Motor neuron (in vitro differentiated cells): ENCODE measurements around the gene UPF2. TPM values are rescaled to one million over a fixed set of nuclear protein-coding genes. Genes with fewer than 3 reads are reported as not detected.

Experiments
- ATAC-seq, 8 experiments: fragments of 200-7000 bp; cut with Tn5 transposase; replicated peaks in 6 of 8; 2 replicates each; pipeline ENCODE4 v1.8.0; 2021; ENCODE audit warnings: mild to moderate bottlenecking in 8 of 8, moderate library complexity in 8 of 8
- H3K27ac ChIP-seq, 2 donors: fragments of 250-450 bp; sonication (Bioruptor Pico); 2 replicates each; pipeline ENCODE4 v1.9.0; 2021; ENCODE audit warnings: antibody characterized with exemption in 2 of 2, mild to moderate bottlenecking in 2 of 2, moderate library complexity in 1 of 2
- H3K4me1 ChIP-seq, 2 donors: fragments of 250-450 bp; sonication (Bioruptor Pico); replicated peaks in 1 of 2; 2 replicates each; pipeline ENCODE4 v1.6.1; 2021; ENCODE audit warnings: antibody characterized with exemption in 2 of 2, mild to moderate bottlenecking in 2 of 2, moderate library complexity in 1 of 2
- H3K4me3 ChIP-seq, 5 donors: fragments of 250-450 bp; sonication (Bioruptor Pico); 2 replicates each; pipeline ENCODE4 v1.9.0; 2021; ENCODE audit warnings: antibody characterized with exemption in 5 of 5, mild to moderate bottlenecking in 5 of 5, moderate library complexity in 4 of 5
- WGBS, 10 experiments: fragments of 450-650 bp; shearing (Covaris generic); methylation state at CpG; one replicate each; pipeline ENCODE4 v1.0.0; 2022; 5-methylcytosine and 5-hydroxymethylcytosine counted together
- in situ Hi-C, 9 experiments: fragments of 400-800 bp; cut with MboI; loops; one replicate each; pipeline ENCODE4 v1.15.0; 2021; ENCODE audit warnings: low sequenced_read_pairs in 9 of 9, low pct_unique_long_range_greater_than_20kb in 2 of 9; ENCODE audit not compliant: unreplicated experiment in 9 of 9
- total RNA-seq, 8 experiments: library from RNA; unstranded; fragments of 300-600 nt; gene quantifications; 2 replicates each; pipeline versions ENCODE4 v1.2.3 to v1.2.4, GENCODE V29; 2022

UPF2 gene
- total RNA-seq, 8 experiments from 2014 or later = 14.9 to 38.0 (median 20.5) TPM

DNA sequence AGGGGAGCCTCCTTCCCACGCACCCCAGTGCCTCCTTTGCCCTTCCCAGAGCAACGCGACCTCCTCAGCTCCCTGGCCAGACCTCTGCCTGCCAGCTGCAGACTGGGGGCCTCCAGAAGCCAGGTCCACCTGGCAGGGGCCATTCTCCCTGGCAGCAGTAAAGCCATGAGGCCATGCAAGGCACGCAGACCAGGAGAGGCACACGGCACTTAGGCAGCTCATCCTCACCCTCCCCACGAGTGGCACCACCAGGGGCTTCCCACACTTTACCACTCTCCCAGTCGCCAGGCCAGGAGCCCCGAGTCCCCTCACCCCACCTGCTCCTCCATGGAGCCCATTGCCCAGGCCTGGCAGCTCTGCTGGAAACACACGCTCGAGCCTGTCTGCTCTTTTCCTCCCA lies 134.1 kb downstream of the UPF2 start:
- in situ Hi-C loops = no loop called here
- H3K4me3 ChIP-seq = no peak overlapping the region
- no peak for ATAC-seq
- WGBS, 10 experiments = 0 to 100% (median 80%) methylated on average over 1 to 2 of the region's 10 CpGs; no CpG with 5 or more reads in 5 of the 10 experiments
- peaks cover 8% of the 10 kb centered on the region in 2 donors for H3K4me1 ChIP-seq
- H3K27ac ChIP-seq = no peak overlapping the region

DNA sequence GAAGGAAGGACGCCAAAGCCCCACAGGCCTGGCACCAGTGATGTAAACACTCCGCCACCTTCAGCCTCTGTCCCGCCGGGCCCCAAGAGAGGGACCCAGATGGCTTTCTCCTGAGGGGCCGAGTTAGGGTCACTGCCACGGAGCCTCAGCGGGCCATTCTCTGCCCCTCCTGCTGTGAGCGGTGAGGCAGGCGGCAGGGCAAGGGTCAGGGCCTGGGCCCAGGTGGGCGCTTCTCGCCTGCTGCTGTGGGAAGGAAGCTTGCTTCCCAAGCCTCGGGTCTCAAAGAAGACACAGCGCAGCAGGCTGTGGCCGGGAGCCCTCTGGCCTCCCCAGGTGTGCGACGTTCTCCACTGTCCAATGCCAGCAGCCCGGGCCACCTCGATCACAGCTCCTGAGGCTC lies 134.7 kb downstream of the UPF2 start:
- in situ Hi-C loops = no loop called here
- WGBS, 10 experiments = 80 to 100% (median 88%) methylated on average over 1 to 8 of the region's 18 CpGs; no CpG with 5 or more reads in 5 of the 10 experiments

DNA sequence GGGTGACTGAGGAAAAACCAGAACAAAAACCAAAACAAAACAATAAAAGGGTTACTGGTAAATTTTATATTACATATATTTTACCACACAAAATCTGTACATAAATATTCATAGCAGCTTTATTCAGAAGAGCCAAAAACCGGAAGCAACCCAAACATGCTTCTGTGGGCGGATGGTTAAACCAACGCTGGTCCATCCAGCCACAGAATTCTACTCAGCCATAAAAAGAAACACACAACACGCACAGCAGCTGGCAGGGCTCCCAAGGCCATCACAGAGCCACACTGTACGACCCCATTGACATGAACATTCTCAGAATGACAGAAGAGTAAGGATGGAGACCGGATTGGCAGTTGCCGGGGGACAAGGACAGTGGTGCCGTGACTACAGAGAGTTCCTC lies 135.9 kb downstream of the UPF2 start:
- peak in 1 of 8 experiments; percentile 24 for ATAC-seq
- in situ Hi-C loops = no loop called here
- 20 to 96% (median 83%) methylated on average over 1 to 6 of the region's 8 CpGs; no CpG with 5 or more reads in 4 of the 10 experiments for WGBS, 10 experiments
- Histone ChIP-seq H3K27ac (no peak overlapping the region), H3K4me3 (no peak overlapping the region), H3K4me1 (peaks cover 0 to 3% of the 10 kb centered on the region in 2 donors)

More for the DNA sequence above, 134.7 kb downstream of the UPF2 start:
- no peak overlapping the region for H3K4me3 ChIP-seq
- H3K4me1 ChIP-seq = peaks cover 2 to 4% of the 10 kb centered on the region in 2 donors
- no peak for ATAC-seq
- H3K27ac ChIP-seq = peak overlapping the region in 1 of 2 donors; percentile 13

DNA sequence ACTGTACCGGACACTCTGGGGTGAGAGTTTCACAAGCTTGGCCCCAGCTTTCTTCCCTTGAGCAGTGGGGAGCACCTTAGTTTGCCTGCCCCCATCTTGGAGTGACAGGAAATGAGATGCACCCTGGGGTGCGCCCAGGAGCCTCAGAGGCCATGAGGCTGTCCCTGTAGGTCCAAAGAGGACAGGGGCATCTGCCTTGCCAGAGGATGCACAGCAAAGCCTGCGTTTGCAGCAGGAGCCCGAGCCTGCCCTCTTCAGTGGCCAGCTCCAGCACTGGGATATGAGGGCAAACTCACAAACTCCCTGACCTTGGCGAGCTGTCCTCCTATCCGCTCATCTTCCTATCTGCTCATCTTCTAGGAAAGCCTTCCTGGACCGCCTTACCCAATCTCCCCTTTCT lies 140.0 kb downstream of the UPF2 start:
- Histone ChIP-seq H3K4me1 (peaks cover 0 to 8% of the 10 kb centered on the region in 2 donors), H3K4me3 (no peak overlapping the region), H3K27ac (no peak overlapping the region)
- ATAC-seq = no peak
- 83 to 100% (median 92%) methylated on average over 1 to 4 of the region's 7 CpGs; no CpG with 5 or more reads in 5 of the 10 experiments for WGBS, 10 experiments
- in situ Hi-C loops = no loop called here

DNA sequence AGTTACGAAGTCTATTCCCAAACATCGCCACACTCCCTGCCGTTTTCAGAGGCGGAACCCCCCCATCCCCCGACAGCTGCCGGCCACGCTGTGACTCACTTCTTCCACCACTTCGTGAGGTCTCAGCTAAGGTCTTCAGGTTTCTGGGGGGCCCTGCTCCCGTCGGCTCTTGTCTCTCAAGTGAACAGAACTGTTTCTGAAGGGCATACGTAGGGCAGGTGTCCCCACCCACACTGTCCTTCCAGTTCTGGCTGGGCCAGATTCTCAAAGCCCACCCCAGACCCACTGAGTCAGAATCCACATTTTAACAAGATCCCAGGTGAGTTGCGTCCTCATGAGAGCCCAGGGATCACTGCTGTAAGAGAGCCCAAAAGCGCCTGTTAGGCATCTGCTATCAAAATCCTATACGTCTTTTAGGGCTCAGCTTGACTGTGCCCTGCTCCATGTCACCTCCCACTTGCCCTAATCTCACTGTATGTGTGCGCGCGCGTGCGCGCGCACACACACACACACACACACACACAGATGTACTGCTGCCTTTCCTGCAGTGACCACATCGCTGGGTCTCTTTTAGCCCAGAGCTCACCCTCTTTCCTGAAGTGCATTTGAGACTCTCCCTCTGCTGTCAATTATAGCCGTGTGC lies 140.7 kb downstream of the UPF2 start:
- peaks cover 0 to 8% of the 10 kb centered on the region in 2 donors for H3K4me1 ChIP-seq
- ATAC-seq = peak in 5 of 8 experiments; percentile 60 to 89 (median 75)
- H3K27ac ChIP-seq = no peak overlapping the region
- in situ Hi-C loops = no loop called here
- WGBS, 10 experiments = 33 to 84% (median 74%) methylated on average over 1 to 13 of the region's 23 CpGs; no CpG with 5 or more reads in 2 of the 10 experiments
- H3K4me3 ChIP-seq = no peak overlapping the region

DNA sequence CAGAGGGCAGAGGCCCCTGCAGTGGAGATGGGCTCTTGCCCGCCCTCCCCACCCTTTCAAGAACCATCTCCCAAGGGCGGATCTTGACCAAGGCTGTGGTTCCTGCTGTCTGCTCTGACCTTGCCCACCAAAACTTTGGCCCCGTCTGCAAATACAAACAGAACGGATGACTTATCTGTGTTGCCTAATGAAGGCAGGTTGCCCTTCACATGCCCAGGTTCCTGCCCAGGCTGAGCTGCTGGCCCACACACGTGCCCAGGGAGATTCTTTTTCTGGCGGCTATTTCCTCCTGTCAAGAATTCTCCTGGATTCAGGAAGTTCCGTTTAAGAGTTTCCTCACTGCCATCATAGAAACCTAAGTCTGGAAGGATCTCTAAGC lies 141.2 kb downstream of the UPF2 start:
- Histone ChIP-seq H3K27ac (no peak overlapping the region), H3K4me1 (peaks cover 0 to 8% of the 10 kb centered on the region in 2 donors), H3K4me3 (no peak overlapping the region)
- 59 to 100% (median 88%) methylated on average over 1 to 5 of the region's 7 CpGs; no CpG with 5 or more reads in 6 of the 10 experiments for WGBS, 10 experiments
- in situ Hi-C loops = no loop called here
- no peak for ATAC-seq

DNA sequence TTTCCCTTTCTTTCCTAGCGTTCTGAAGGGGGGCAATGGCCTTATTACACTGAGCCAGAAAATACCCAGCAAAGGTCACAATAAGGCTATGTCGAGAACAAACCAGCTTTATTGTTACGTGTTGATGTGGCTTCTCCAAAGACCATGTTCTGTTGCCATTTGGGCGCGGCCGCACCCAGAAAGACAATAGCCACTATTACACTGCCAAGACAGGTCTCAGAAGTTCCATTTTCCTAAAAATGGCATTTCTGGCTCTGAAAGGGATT lies 141.6 kb downstream of the UPF2 start:
- no peak for ATAC-seq
- in situ Hi-C loops = no loop called here
- Histone ChIP-seq H3K27ac (no peak overlapping the region), H3K4me3 (no peak overlapping the region), H3K4me1 (peaks cover 0 to 8% of the 10 kb centered on the region in 2 donors)
- WGBS, 10 experiments = 40 to 100% (median 91%) methylated on average over 1 to 6 of the region's 6 CpGs; no CpG with 5 or more reads in 2 of the 10 experiments

DNA sequence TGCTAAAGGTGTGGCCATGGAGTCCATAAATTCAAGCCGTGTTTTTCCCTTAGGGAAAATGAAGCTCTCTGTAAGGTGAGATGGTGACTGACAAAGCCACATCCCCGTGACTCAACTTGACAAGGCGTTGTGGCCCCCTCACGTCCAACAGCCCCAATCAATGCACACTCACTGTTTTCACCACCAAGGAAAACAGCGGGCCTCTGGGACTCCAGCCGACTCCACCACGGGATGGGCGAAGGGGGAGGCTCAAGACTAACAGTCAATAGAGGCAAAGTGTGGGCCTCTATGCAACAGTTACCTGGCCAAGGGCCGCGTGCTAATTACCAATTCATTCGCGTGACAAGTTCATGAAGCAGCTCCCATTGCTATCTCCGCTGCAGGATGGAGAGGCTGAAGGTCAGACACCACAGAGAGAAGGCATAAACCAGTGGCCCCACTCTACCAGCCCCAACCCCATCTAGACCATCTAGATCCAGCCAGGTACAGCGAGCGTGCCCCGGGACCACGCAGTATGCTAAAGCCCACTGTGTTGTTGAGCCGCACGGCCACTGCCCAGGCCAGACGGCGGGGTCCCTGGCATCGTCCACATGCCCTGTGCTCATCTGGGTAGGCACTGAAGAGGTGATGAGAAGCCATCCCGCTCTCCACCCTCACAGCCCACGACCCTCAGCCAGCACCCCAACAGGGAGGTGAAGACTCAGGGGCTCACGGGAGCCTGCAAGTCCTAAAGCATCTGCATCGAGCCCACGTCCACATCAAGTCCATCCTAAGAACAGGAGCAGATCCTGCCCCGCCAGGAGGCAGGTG lies 143.3 kb downstream of the UPF2 start:
- no peak overlapping the region for H3K4me3 ChIP-seq
- peaks cover 0 to 8% of the 10 kb centered on the region in 2 donors for H3K4me1 ChIP-seq
- no peak for ATAC-seq
- in situ Hi-C loops = no loop called here
- no peak overlapping the region for H3K27ac ChIP-seq
- 83 to 100% (median 95%) methylated on average over 1 to 12 of the region's 28 CpGs; no CpG with 5 or more reads in 3 of the 10 experiments for WGBS, 10 experiments

DNA sequence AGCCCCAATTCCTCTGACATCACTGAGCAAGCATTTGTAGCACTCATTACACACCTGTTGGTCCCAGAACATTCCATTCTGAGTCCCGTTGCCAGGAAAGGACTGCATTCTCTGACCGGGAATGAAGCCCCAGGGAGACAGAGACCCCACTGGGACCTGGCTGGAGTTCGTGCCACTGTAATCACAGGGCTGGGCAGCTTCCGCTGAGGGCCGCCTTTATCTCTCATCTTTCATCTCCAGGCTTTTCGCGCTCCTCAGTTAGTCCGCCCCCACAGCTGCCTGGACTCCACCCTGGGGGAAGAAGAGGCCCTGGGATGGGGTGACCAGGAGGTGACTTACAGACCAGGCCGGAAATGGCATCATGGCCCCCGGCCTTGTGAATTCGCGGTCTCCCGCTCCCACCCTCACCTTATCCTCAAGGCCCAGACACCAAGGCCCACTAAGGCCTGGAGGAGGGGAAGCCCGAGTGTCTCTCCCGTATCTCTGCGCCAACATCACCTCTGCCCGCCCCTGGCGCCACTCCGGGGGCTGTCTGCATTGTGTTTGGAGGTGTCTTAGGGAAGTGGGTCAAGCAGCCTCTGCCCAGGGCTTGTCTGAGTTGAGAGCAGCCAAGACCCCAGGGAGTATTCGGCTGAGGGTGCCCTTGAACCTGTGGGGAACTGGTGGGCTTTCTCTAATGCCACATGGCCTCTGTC lies 144.1 kb downstream of the UPF2 start:
- peaks cover 0 to 8% of the 10 kb centered on the region in 2 donors for H3K4me1 ChIP-seq
- 60 to 93% (median 83%) methylated on average over 1 to 3 of the region's 20 CpGs; no CpG with 5 or more reads in 6 of the 10 experiments for WGBS, 10 experiments
- no peak overlapping the region for H3K4me3 ChIP-seq
- in situ Hi-C loops = no loop called here
- no peak overlapping the region for H3K27ac ChIP-seq
- ATAC-seq = peak in 5 of 8 experiments; percentile 12 to 65 (median 23)

DNA sequence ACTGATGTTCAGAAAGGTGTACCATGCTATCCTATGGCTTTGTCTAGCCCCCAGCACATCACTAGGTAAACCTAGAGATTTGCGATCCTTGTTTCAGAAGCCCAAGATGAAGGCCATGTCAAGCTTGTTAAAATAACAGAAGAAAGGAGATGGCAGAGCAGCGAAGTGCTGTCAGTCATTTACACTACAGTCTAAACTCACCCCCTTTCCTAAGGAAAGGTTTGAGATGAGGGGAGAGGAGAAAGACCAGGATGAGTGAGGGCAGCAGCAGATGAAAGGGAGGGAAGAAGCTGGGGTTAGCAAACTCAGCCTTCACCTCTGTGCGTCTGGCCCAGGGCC lies 144.6 kb downstream of the UPF2 start:
- no peak for ATAC-seq
- WGBS, 10 experiments = 30 to 95% (median 69%) methylated on average over 2 to 3 of the region's 3 CpGs; no CpG with 5 or more reads in 2 of the 10 experiments
- Histone ChIP-seq H3K4me3 (no peak overlapping the region), H3K4me1 (peaks cover 0 to 8% of the 10 kb centered on the region in 2 donors), H3K27ac (no peak overlapping the region)
- in situ Hi-C loops = no loop called here

DNA sequence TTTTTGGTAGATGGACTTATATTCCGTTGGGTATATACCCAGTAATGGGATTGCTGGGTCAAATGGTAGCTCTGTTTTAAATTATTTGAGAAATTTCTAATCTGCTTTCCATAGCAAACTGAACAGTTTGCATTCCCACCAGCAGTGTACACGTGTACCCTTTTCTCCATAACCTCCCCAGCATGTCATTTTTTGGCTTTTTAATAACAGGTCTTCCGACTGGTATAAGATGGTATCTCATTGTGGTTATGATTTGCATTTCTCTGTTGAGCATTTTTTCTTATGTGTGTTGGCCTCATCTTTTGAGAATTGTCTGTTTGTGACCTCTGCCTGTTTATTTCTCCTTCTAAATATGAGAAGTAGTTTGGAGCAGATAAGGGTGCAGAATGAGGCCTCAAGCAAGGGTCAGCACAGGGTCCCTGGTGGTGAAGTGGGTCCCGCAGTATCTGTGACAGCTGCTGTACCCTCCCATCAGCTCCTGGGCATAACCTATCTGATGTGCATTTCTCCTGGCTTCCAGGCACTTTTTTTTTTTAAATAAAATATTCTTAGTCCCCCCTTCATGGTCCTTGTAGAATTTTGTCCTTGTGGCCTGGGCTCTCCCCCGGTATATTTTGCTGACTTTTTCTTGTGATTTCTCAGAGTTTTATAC lies 145.9 kb downstream of the UPF2 start:
- Histone ChIP-seq H3K4me3 (no peak overlapping the region), H3K27ac (no peak overlapping the region), H3K4me1 (peaks cover 0 to 5% of the 10 kb centered on the region in 2 donors)
- 52 to 100% (median 82%) methylated on average over 1 to 5 of the region's 5 CpGs; no CpG with 5 or more reads in 1 of the 10 experiments for WGBS, 10 experiments
- in situ Hi-C loops = no loop called here
- no peak for ATAC-seq

DNA sequence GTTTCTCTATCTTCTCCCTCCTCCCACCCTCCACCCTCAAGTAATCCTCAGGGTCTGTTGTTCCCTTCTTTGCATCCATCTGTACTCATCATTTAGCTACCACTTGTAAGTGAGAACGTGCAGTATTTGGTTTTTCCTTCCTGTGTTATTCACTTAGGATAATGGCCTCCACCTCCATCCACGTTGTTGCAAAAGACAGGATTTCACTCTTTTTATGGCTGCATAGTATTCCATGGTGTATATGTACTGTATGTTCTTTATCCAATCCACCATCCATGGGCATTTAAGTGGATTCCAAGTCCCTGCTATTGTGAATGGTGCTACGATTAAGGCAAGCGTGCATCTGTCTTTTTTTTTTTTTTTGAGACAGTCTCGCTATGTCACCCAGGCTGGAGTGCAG lies 147.0 kb downstream of the UPF2 start:
- ATAC-seq = no peak
- H3K4me1 ChIP-seq = peaks cover 0 to 4% of the 10 kb centered on the region in 2 donors
- no peak overlapping the region for H3K27ac ChIP-seq
- WGBS, 10 experiments = 38 to 100% (median 80%) methylated on average over 1 to 5 of the region's 5 CpGs; no CpG with 5 or more reads in 1 of the 10 experiments
- in situ Hi-C loops = no loop called here
- no peak overlapping the region for H3K4me3 ChIP-seq

DNA sequence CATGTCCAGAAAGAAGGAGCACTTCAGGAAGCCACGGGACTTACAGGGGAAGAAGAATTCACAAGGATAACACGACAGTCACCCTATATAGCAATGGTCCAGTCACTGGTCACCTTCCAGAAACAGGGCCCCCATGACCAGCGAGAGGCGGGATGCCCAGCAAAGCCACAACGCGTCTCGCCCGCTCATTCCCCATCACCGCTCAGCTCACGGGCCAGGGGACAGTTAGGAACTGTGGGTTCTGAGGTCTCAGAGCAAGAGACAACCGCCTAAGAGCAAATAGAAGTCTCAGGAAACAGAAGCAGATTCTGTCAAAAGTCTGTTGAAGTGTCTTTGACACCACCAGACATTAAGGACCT lies 147.5 kb downstream of the UPF2 start:
- ATAC-seq = no peak
- H3K27ac ChIP-seq = no peak overlapping the region
- in situ Hi-C loops = no loop called here
- WGBS, 10 experiments = 67 to 100% (median 98%) methylated on average over 2 to 5 of the region's 11 CpGs; no CpG with 5 or more reads in 6 of the 10 experiments
- no peak overlapping the region for H3K4me3 ChIP-seq
- peaks cover 0 to 4% of the 10 kb centered on the region in 2 donors for H3K4me1 ChIP-seq
